ENCODE measurements around the gene REXO4. TPM values are rescaled to one million over a fixed set of nuclear protein-coding genes. Genes with fewer than 3 reads are reported as not detected.
A peak's percentile ranks its signal among the peaks of the same experiment; 100 is the strongest.

Gene REXO4
- total and polyA plus RNA-seq, 2 of the 13 experiments (the other 11 are each of a cell fraction or from before 2014, with no cell fraction given): 18.5 to 30.4 TPM

DNA sequence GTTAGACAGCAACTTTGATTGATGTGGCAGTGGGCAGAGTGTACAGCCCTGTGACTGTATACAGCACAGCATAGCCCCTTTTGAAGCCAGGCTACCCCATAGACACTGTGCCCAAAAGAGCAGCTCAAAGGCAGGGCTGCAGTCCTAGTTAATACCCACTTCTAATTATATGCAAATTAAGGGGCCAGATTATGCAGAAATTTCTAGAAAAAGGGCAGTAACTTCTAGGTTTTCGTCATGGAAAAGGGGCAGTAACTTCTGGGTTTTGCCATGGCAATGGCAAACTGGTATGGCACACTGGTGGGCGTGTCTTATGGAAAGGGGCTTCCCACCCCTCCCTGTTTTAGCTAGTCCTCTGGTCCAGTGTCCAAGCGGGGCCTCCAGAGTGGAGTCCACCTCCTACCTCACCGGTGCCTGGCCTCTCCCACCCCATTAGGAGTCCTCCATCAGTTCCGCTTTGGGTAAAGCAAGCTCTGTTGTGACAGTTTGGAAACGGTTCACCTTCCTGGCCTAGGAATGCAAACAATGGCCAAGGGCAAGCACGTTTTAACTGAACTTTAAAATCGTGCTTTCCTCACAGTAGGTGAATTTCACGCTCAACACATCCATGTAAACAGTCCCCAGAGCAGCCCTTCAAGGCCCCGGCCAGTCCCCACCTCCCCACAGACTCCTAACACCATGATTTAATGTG is 10.0 kb upstream of the REXO4 start (continued):
- TF ChIP-seq, protein P1, sequence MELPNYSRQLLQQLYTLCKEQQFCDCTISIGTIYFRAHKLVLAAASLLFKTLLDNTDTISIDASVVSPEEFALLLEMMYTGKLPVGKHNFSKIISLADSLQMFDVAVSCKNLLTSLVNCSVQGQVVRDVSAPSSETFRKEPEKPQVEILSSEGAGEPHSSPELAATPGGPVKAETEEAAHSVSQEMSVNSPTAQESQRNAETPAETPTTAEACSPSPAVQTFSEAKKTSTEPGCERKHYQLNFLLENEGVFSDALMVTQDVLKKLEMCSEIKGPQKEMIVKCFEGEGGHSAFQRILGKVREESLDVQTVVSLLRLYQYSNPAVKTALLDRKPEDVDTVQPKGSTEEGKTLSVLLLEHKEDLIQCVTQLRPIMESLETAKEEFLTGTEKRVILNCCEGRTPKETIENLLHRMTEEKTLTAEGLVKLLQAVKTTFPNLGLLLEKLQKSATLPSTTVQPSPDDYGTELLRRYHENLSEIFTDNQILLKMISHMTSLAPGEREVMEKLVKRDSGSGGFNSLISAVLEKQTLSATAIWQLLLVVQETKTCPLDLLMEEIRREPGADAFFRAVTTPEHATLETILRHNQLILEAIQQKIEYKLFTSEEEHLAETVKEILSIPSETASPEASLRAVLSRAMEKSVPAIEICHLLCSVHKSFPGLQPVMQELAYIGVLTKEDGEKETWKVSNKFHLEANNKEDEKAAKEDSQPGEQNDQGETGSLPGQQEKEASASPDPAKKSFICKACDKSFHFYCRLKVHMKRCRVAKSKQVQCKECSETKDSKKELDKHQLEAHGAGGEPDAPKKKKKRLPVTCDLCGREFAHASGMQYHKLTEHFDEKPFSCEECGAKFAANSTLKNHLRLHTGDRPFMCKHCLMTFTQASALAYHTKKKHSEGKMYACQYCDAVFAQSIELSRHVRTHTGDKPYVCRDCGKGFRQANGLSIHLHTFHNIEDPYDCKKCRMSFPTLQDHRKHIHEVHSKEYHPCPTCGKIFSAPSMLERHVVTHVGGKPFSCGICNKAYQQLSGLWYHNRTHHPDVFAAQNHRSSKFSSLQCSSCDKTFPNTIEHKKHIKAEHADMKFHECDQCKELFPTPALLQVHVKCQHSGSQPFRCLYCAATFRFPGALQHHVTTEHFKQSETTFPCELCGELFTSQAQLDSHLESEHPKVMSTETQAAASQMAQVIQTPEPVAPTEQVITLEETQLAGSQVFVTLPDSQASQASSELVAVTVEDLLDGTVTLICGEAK (IDR thresholded peaks at IDR 0.05): no peak
- TF ChIP-seq, protein P1 (CRISPR knock-in tag; IDR thresholded peaks at IDR 0.05): no peak
- TF ChIP-seq, protein P2, sequence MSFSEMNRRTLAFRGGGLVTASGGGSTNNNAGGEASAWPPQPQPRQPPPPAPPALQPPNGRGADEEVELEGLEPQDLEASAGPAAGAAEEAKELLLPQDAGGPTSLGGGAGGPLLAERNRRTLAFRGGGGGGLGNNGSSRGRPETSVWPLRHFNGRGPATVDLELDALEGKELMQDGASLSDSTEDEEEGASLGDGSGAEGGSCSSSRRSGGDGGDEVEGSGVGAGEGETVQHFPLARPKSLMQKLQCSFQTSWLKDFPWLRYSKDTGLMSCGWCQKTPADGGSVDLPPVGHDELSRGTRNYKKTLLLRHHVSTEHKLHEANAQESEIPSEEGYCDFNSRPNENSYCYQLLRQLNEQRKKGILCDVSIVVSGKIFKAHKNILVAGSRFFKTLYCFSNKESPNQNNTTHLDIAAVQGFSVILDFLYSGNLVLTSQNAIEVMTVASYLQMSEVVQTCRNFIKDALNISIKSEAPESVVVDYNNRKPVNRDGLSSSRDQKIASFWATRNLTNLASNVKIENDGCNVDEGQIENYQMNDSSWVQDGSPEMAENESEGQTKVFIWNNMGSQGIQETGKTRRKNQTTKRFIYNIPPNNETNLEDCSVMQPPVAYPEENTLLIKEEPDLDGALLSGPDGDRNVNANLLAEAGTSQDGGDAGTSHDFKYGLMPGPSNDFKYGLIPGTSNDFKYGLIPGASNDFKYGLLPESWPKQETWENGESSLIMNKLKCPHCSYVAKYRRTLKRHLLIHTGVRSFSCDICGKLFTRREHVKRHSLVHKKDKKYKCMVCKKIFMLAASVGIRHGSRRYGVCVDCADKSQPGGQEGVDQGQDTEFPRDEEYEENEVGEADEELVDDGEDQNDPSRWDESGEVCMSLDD (CRISPR knock-in tag; IDR thresholded peaks at IDR 0.05; ENCODE audit: borderline replicate concordance): no peak
- TF ChIP-seq RFX5 (IDR thresholded peaks at IDR 0.05; ENCODE audit: low read depth, low read length) (no peak), POLR2G (IDR thresholded peaks at IDR 0.05; ENCODE audit: low read depth, low read length) (no peak), HDAC1 (CRISPR knock-in tag; IDR thresholded peaks at IDR 0.05) (no peak), U2AF2 (IDR thresholded peaks at IDR 0.05; ENCODE audit: low read depth, low read length) (no peak), ZNF616 (CRISPR knock-in tag; IDR thresholded peaks at IDR 0.05; ENCODE audit: low read depth) (no peak), PAX8 (CRISPR knock-in tag; IDR thresholded peaks at IDR 0.05; ENCODE audit: borderline replicate concordance) (no peak), ZSCAN20 (CRISPR knock-in tag; IDR thresholded peaks at IDR 0.05; ENCODE audit: borderline replicate concordance) (no peak), NFE2L1 (CRISPR knock-in tag; IDR thresholded peaks at IDR 0.05; ENCODE audit: borderline replicate concordance) (no peak), ZNF274 (CRISPR knock-in tag; IDR thresholded peaks at IDR 0.05) (0 out of 2 replicates have a peak, but pooled peaks have one; percentile 24), ZNF264 (CRISPR knock-in tag; IDR thresholded peaks at IDR 0.05) (0 out of 2 replicates have a peak, but pooled peaks have one; percentile 34), NCOA2 (CRISPR knock-in tag; IDR thresholded peaks at IDR 0.05) (no peak), HMG20A (CRISPR knock-in tag; IDR thresholded peaks at IDR 0.05; ENCODE audit: borderline replicate concordance) (no peak), GATAD2A (CRISPR knock-in tag; IDR thresholded peaks at IDR 0.05) (peak; percentile 20; the same call in 1 of the 2 replicates), SALL2 (CRISPR knock-in tag; IDR thresholded peaks at IDR 0.05) (no peak), GABPA (IDR thresholded peaks at IDR 0.05; ENCODE audit: low read depth, low read length) (no peak), GABPA (CRISPR knock-in tag; IDR thresholded peaks at IDR 0.05; ENCODE audit: low read depth) (0 out of 2 replicates have a peak, but pooled peaks have one; percentile 3), SMAD1 (CRISPR knock-in tag; IDR thresholded peaks at IDR 0.05; ENCODE audit: borderline replicate concordance, low read depth) (no peak)
